Esophagus muscularis mucosa (tissue), 3 donors: ENCODE data around the gene GBX2.

Source experiments
- CTCF ChIP-seq, 3 experiments: fragments of 200-600 bp in 2 of 3; fragments of 450-650 bp in 1 of 3; sonication (generic) in 2 of 3; IDR thresholded peaks; one replicate each; pipeline ENCODE4 v1.5.1; 2017 to 2019; ENCODE audit warnings: antibody characterized with exemption in 3 of 3, mild to moderate bottlenecking in 2 of 3, moderate library complexity in 1 of 3
- POLR2A ChIP-seq: fragments of 450-650 bp; IDR thresholded peaks from one replicate; pipeline ENCODE4 v1.6.1; 2017; ENCODE audit warnings: antibody characterized with exemption, moderate library complexity, mild to moderate bottlenecking, low read depth

GRCh38 chr2:236163471-236164200 is 4.5 kb downstream of the GBX2 start:
- TF ChIP-seq CTCF (IDR thresholded peaks at IDR 0.05) (no peak), POLR2A (no peak)
